Measurements from ENCODE around the gene TTC27.
"Not testable (repeated sequence)": the region's sequence is repeated elsewhere in the genome, so short reads cannot be mapped to it uniquely, and the experiment has no call there.

TTC27 gene

GRCh38 chr2:32862269-32863055, 234.6 kb downstream of the TTC27 start:
- no peak for DNase-seq

- no peak for DNase-seq
Observed at GRCh38 chr2:32863326-32863725, 235.5 kb downstream of the TTC27 start.

GRCh38 chr2:32863803-32864202, 236.0 kb downstream of the TTC27 start:
- DNase-seq = no peak

- DNase-seq = no peak
Observed at GRCh38 chr2:32864334-32865111, 236.7 kb downstream of the TTC27 start.

- no peak for DNase-seq
Observed at GRCh38 chr2:32865399-32866068, 237.7 kb downstream of the TTC27 start.

GRCh38 chr2:32866462-32866861, 238.6 kb downstream of the TTC27 start:
- DNase-seq = not testable (repeated sequence)

Measured in GDM1 (cell line).